Heart left ventricle (tissue), 16 donors: ENCODE results near the gene ZCCHC8. TPM values are rescaled to one million over a fixed set of nuclear protein-coding genes. Genes with fewer than 3 reads are reported as not detected.

ENCODE experiments used
- ATAC-seq, 4 donors: fragments of 200-7000 bp; cut with Tn5 transposase; one replicate each; pipeline ENCODE4 v1.9.1; 2020 to 2022; ENCODE audit warnings: moderate library complexity in 4 of 4, mild to moderate bottlenecking in 3 of 4, moderate number of reproducible peaks in 1 of 4
- DNase-seq, 5 donors: peaks; one replicate each; pipeline ENCODE4 v3.0.0-alpha.2; 2020
- H3K27ac ChIP-seq, 12 donors: fragments of 200-600 bp; sonication (generic) in 4 of 12; one replicate each; pipeline versions ENCODE4 v1.5.0 to v1.8.0; 2016 to 2022; ENCODE audit warnings: mild to moderate bottlenecking in 2 of 12
- H3K27me3 ChIP-seq, 9 donors: fragments of 200-600 bp; sonication (generic) in 2 of 9; one replicate each; pipeline versions ENCODE4 v1.5.1 to v1.8.0; 2016 to 2022; ENCODE audit warnings: mild to moderate bottlenecking in 3 of 9
- H3K36me3 ChIP-seq, 9 donors: fragments of 200-600 bp; sonication (generic) in 2 of 9; one replicate each; pipeline versions ENCODE4 v1.5.0 to v1.8.0; 2018 to 2022; ENCODE audit warnings: mild to moderate bottlenecking in 2 of 9
- H3K4me1 ChIP-seq, 12 donors: fragments of 200-600 bp; sonication (generic) in 4 of 12; one replicate each; pipeline versions ENCODE4 v1.5.0 to v1.8.0; 2016 to 2022; ENCODE audit warnings: mild to moderate bottlenecking in 3 of 12
- H3K4me3 ChIP-seq, 12 donors: fragments of 200-600 bp; sonication (generic) in 4 of 12; one replicate each; pipeline versions ENCODE4 v1.5.0 to v1.8.0; 2017 to 2022; ENCODE audit warnings: mild to moderate bottlenecking in 9 of 12, moderate library complexity in 4 of 12
- H3K9me3 ChIP-seq, 12 donors: fragments of 200-600 bp; sonication (generic) in 4 of 12; one replicate each; pipeline versions ENCODE4 v1.5.0 to v1.8.0; 2016 to 2022; ENCODE audit warnings: mild to moderate bottlenecking in 1 of 12
- CTCF ChIP-seq, 12 donors: fragments of 200-600 bp; sonication (generic) in 4 of 12; IDR thresholded peaks; one replicate each; pipeline versions ENCODE4 v1.5.0 to v1.8.0; 2018 to 2022; ENCODE audit warnings: antibody characterized with exemption in 12 of 12, mild to moderate bottlenecking in 5 of 12
- POLR2A ChIP-seq, 2 donors: fragments of 450-650 bp; IDR thresholded peaks; one replicate each; pipeline ENCODE4 v1.6.1; 2017; ENCODE audit warnings: antibody characterized with exemption in 2 of 2, mild to moderate bottlenecking in 2 of 2, moderate library complexity in 2 of 2
- WGBS, 4 donors: extraction: QIAGEN DNeasy Blood & Tissue Kit in 2 of 4; methylation state at CpG; one replicate each; pipeline versions ENCODE4 v1.1.5 to v1.1.7; 2013 to 2018; 5-methylcytosine and 5-hydroxymethylcytosine counted together
- intact Hi-C, 10 donors: fragments of 100-400 bp; cut with DNase I; formaldehyde crosslinking; loops; one replicate each; pipeline versions ENCODE4 v1.11.1 to v1.14.2; 2022
- polyA plus RNA-seq, 2 donors: library from polyadenylated mRNA; stranded (reverse); fragments of 200-250 nt; gene quantifications; one replicate each; pipeline ENCODE4 v1.2.3, GENCODE V29; 2013
- total RNA-seq, 9 donors: library from RNA; depleted of rRNA in 2 of 9; stranded (reverse); fragments of >200 nt in 2 of 9; fragmentation: NEBNext Ultra II Directional in 3 of 9; extraction: Animal tissue kit (Norgen Biotek cat#: 25700) in 3 of 9; gene quantifications; one replicate each; pipeline versions ENCODE4 v1.1.0 to v1.2.4, GENCODE V29; 2016 to 2023
- donor health status: ischemic (EF 13 %, LVEDD 7.1; RV severe dilation, severe dysfunction).
- donor health status: healthy with polysubstance abuse.
- donor health status: DM: no; HTN: yes; CAD: no.
- donor health status: DM: no; HTN: no; CAD: no.
- donor health status: ischemic (EF 25% LVEDD 6.9; RV normal size, moderate dysfunction).
- donor health status: ischemic (EF 25% LVEDD 5.7; RV mildly dilated, moderate dysfunction).
- donor health status: healthy.
- donor health status: DM: yes; HTN: yes; CAD: no.
- donor health status: ischemic (EF 35%, LVEDD 5.7; RV mildly dilated, moderate dysfunction).
- donor health status: nonischemic (EF 11% LVEDD 7.7; RV severe dilation, severe dysfunction).
- donor health status: DM: yes; HTN: yes; CAD: no.
- donor health status: PGD.
- donor health status: ischemic (EF 29% LVEDD 5.4; RV normal size, mild dysfunction).
- donor health status: nonischemic (EF 23%, LVEDD 6.1; RV moderate dilation, normal function).

Gene ZCCHC8
- total and polyA plus RNA-seq, 11 donors, result 6.4 to 14.3 (median 8.0) TPM

GRCh38 chr12:122483969-122484368 is 16.8 kb downstream of the ZCCHC8 start:
- DNase-seq (no peak), ATAC-seq (no peak)
- TF ChIP-seq POLR2A (IDR thresholded peaks at IDR 0.05), result no peak
- no peak for TF ChIP-seq CTCF (IDR thresholded peaks at IDR 0.05)
- Histone ChIP-seq H3K9me3 (no peaks in the 10 kb centered on the region), H3K27me3 (no peaks in the 10 kb centered on the region), H3K4me3 (no peak overlapping the region), H3K27ac (no peak overlapping the region), H3K4me1 (no peaks in the 10 kb centered on the region), H3K36me3 (peaks cover 0 to 100% (median 99%) of the 10 kb centered on the region in 9 donors)
- 93 to 97% (median 94%) methylated on average over 5 of the region's 5 CpGs for WGBS, 4 donors
- intact Hi-C loops, result loop anchor here in 1 of 10 donors (2.0 kb wide), 1 partner anchor 21 kb away; no protein-coding TSS in a partner anchor

- Histone ChIP-seq H3K4me1 (no peaks in the 10 kb centered on the region), H3K4me3 (no peak overlapping the region), H3K36me3 (peaks cover 0 to 100% (median 99%) of the 10 kb centered on the region in 9 donors), H3K9me3 (no peaks in the 10 kb centered on the region), H3K27me3 (no peaks in the 10 kb centered on the region), H3K27ac (no peak overlapping the region)
- TF ChIP-seq CTCF (IDR thresholded peaks at IDR 0.05), result no peak
- TF ChIP-seq POLR2A (IDR thresholded peaks at IDR 0.05), result no peak
- ATAC-seq, result no peak
- intact Hi-C loops, result no loop called here
- WGBS, 4 donors, result 94 to 97% (median 96%) methylated on average over 6 of the region's 6 CpGs
- DNase-seq, result no peak
These were observed 18.9 kb downstream of the ZCCHC8 start for GRCh38 chr12:122481861-122482260.

- Histone ChIP-seq H3K27ac (no peak overlapping the region), H3K27me3 (no peaks in the 10 kb centered on the region), H3K4me1 (no peaks in the 10 kb centered on the region), H3K9me3 (no peaks in the 10 kb centered on the region), H3K36me3 (peaks cover 0 to 100% (median 99%) of the 10 kb centered on the region in 9 donors), H3K4me3 (no peak overlapping the region)
- DNase-seq (peak in 1 of 5 donors; percentile 7), ATAC-seq (no peak)
- no peak for TF ChIP-seq CTCF (IDR thresholded peaks at IDR 0.05)
- TF ChIP-seq POLR2A (IDR thresholded peaks at IDR 0.05), result no peak
- WGBS, 4 donors, result 95 to 99% (median 96%) methylated on average over 8 of the region's 8 CpGs
- intact Hi-C loops, result no loop called here
These were observed 20.0 kb downstream of the ZCCHC8 start for GRCh38 chr12:122480753-122481152.

DNA sequence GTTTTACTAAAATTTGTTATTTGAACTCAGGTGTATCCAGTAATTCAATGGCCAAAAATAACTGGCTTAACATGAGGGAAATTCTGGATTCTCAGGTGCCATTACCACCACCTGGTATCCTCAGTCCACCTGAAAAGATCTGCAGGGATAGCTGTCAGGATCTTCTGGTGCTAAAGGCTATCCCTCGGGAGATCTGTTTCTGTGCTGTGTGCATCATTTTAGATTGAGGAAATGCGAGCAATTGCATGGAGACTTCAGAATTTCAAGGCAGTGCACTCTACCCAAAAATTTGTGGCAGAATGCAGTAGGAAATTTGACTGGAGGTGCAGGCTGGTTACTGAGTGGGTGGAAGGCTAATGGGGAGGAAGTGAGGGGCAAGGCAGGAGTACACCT is 26.4 kb downstream of the ZCCHC8 start:
- no peak for ATAC-seq
- intact Hi-C loops, result loop anchor here in 4 of 10 donors (5.0 to 10.0 kb wide), 4 partner anchors 47 to 140 kb away; no protein-coding TSS in a partner anchor

More for the DNA sequence above, 26.4 kb downstream of the ZCCHC8 start:
- DNase-seq, result no peak
- Histone ChIP-seq H3K4me3 (no peak overlapping the region), H3K27me3 (no peaks in the 10 kb centered on the region), H3K27ac (peak overlapping the region in 2 of 12 donors; percentile 13 to 37), H3K36me3 (peaks cover 0 to 74% (median 71%) of the 10 kb centered on the region in 9 donors), H3K4me1 (peaks cover 0 to 9% (median 5%) of the 10 kb centered on the region in 12 donors), H3K9me3 (no peaks in the 10 kb centered on the region)
- TF ChIP-seq CTCF (IDR thresholded peaks at IDR 0.05) (no peak), POLR2A (IDR thresholded peaks at IDR 0.05) (no peak)
- 90 to 92% (median 90%) methylated on average over 2 of the region's 2 CpGs for WGBS, 4 donors
